Measurements from ENCODE around the gene VSIG10L.

- TF ChIP-seq CTCF (IDR thresholded peaks at IDR 0.05) (no peak), POLR2A (IDR thresholded peaks at IDR 0.05) (no peak)
Observed at GRCh38 chr19:51329411-51329810, 12.5 kb downstream of the VSIG10L start.
